HG02938 (cell line): Measurements from ENCODE around the gene ETV3.

Experiments used
- ATAC-seq: cut with Tn5 transposase; IDR thresholded peaks from one replicate; pipeline ENCODE4 v1.9.1; 2021; ENCODE audit warnings: mild to moderate bottlenecking, moderate library complexity; ENCODE audit not compliant: unreplicated experiment

Gene ETV3

GRCh38 chr1:157095091-157095490 is 43.1 kb downstream of the ETV3 start:
- no peak for ATAC-seq

DNA sequence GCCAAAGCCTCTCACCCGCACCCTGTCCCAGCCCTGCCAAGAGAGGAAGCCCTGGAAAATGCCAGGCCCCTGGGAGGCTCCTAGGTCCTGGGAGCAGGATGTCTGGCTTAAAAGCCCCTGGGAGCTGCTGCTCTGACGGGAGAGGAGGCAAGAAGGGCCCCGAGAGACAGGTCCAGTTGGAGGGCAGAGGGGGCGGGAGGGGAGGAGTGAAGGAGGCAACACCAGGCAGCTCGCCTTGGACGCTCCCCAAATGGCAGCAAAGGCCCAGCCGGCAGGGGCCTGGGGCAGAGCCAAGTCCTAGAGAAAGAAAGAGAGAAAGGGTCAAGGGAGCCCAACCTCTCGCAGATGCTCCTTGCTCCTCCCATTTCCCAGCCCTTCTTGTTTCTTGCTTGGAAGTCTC is 45.4 kb downstream of the ETV3 start:
- ATAC-seq, result no peak

DNA sequence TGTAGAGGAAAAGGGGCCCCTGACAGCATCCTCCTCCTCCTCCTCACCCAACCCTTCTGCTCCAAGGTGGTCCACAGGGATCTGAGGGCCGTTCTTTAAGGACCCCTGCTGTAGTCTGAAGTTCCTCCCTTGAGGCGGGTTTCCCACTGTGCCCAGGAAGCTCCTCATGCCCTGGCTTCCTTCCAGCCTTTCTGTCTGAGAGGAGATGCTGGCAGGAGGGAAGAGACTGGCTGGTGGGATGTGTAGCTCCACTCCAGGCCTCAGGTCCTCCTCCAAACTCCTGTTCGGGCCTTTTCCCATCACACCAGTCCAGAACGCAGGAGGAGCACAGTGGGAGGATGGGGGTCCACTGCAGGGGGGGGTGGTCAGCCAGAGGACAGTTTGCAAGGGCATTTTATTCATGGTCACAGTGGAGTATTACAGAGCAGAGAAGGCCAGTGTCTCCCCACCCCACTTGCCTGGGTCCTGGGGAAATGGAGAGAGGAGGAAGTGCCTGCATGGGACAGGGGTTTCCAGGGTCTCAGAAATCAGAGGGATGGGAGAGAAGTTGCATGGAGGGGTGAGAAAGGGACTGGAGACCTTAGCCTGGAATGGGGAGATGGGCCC is 46.4 kb downstream of the ETV3 start:
- ATAC-seq, result no peak

- ATAC-seq, result no peak
Observed at GRCh38 chr1:157091186-157091585, 47.0 kb downstream of the ETV3 start.

GRCh38 chr1:157090771-157091170 is 47.4 kb downstream of the ETV3 start:
- ATAC-seq, result no peak

GRCh38 chr1:157090196-157090647 is 48.0 kb downstream of the ETV3 start:
- no peak for ATAC-seq

DNA sequence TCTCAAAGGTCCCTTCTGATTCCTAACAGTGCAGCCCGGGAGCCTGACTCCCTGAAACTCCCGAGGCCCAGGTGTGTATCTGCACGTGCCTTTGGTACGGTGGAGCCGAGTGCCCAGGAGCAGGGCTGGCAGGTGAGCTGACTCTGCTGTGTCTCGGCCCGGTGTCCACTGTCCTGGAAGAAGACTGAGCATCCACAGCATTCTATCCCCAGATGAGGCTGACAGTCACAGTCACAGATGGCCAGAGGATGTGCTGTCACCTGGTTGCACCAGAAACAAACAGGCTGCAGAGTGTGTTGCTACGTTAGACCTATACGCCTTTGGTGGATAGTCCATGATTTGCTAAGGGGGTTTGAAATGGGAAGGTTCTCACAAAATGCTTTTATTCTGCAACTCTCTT is 48.4 kb downstream of the ETV3 start:
- no peak for ATAC-seq

GRCh38 chr1:157088607-157089006 is 49.6 kb downstream of the ETV3 start:
- no peak for ATAC-seq

DNA sequence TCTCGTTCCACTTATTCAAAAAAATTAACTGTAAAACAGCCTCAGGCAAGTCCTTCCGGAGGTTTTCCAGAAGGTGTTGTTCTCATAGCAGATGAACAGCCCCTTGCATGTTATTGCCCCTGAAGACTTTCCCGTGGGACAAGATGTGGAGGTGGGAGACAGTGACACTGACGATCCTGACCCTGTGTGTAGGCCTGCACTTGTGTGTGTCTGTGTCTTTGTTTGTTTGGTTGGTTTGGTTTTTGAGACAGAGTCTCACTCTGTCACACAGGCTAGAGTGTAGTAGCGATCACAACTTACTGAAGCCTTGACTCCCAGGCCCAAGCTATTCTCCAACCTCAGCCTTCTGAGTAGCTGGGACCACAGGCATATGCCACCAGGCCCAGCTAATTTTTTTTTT is 51.2 kb downstream of the ETV3 start:
- no peak for ATAC-seq

DNA sequence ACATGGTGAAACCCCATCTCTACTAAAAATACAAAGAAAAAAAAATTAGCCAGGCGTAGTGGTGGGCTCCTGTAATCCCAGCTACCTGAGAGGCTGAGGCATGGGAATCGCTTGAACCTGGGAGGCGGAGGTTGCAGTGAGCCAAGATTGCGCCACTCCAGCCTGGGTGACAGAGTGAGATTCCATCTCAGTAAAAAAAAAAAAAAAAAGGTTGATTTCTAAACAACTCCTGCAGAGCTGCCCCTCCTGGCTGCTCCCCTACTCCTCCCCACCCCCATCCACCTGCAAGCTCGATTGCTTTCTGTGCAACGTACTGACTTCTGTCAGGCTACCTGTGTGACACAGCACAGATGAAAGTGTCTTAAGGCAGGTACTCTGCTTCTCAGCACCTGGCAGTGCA is 51.9 kb downstream of the ETV3 start:
- no peak for ATAC-seq

DNA sequence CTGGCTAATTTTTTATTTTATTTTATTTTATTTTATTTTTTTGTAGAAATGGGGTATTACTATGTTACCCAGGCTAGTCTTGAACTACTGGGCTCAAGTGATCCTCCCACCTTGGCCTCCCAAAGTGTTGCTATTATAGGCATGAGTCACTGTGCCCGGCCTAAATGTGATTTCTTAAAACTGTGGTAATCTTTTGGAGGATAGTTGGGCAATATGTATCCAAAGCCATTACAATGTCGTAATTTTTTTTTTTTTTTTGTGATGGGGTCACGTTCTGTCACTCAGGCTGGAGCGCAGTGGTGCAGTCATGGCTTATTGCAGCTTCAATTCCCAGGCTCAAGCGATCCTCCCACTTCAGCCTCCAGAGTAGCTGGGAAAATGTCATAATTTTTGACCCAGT is 52.8 kb downstream of the ETV3 start:
- no peak for ATAC-seq

DNA sequence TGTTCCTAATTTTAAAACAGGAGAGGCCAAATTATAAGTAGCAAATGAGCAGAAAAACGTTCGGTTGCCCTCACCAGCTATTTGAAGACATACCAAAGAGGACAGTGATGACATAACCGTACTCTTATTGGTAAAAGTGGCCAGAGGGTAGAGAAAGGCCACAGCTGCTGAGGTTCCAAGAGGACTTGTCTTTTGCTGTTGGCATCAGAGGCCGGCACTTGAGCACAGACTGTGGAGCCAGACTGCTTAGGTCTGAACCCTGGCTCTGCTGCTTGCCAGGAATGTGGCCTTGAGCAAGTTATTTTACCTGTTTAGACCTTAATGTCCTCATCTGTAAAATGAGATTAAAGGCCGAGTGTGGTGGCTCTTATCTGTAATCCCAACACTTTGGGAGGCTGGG is 53.5 kb downstream of the ETV3 start:
- ATAC-seq, result no peak

GRCh38 chr1:157081707-157082106 is 56.5 kb downstream of the ETV3 start:
- ATAC-seq, result no peak

DNA sequence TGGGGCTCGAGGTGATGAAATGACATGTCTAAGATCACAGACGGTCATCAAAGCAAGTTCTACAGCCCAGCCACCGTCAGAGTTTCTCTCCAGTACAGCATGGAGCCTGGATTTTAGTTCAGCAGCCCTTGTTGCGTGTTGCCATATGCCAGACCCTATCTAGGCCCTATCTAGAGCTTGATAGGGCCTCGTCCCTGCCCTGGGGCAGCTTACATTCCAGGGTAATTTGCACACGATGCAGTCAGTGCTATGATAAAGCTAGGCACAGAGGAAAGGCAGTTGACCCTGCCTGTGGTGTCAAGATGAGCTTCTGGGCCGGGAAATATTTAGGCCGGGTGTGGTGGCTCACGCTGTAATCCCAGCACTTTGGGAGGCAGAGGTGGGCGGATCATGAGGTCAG is 57.5 kb downstream of the ETV3 start:
- no peak for ATAC-seq

DNA sequence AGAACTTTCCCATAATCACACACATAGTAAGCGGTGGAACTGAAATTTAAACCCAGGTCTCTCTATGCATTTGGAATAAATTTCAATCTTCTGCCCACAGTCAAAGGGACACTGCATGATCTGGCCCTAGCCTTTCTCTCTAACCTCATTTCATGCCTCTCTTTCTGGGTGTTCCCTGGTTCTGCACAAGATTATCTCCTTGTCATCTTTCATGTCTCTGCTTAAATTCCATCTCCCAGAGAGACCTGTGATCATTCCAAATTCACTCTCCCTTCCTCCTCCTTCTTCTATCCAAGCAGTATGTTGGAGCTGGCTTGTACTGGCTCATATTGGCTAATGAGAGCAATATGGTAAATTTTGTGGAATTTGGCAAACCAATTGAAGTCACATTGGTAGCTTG is 60.8 kb downstream of the ETV3 start:
- ATAC-seq, result no peak

- ATAC-seq, result no peak
Observed at GRCh38 chr1:157073944-157074685, 64.1 kb downstream of the ETV3 start.
